GM12891 (cell line): ENCODE results near the gene BICD2.

ENCODE experiments used
- DNase-seq: peaks from one replicate; pipeline ENCODE4 v3.0.0; 2011; ENCODE audit warnings: low spot score; ENCODE audit not compliant: insufficient read length
- FAIRE-seq: peaks from 2 replicates; lab custom pipeline; 2011; peaks lifted over from hg19 to GRCh38; lab: Jason Lieb, UNC
- PAX5 ChIP-seq: IDR thresholded peaks from 2 replicates; pipeline ENCODE4 v1.6.1; 2011; ENCODE audit warnings: low read length, moderate library complexity, mild to moderate bottlenecking; ENCODE audit not compliant: insufficient read depth, severe bottlenecking
- POLR2A ChIP-seq: IDR thresholded peaks from 2 replicates; pipeline ENCODE4 v1.6.1; 2011; ENCODE audit warnings: low read depth, low read length, control low read depth
- POLR2AphosphoS5 ChIP-seq: IDR thresholded peaks from 2 replicates; pipeline ENCODE4 v1.6.1; 2011; ENCODE audit warnings: low read depth, low read length, control low read depth
- POU2F2 ChIP-seq: IDR thresholded peaks from 2 replicates; pipeline ENCODE4 v1.6.1; 2011; ENCODE audit warnings: low read depth, mild to moderate bottlenecking, control low read depth, low read length, moderate library complexity
- SPI1 ChIP-seq: IDR thresholded peaks from 2 replicates; pipeline ENCODE4 v1.6.1; 2011; ENCODE audit warnings: low read depth, low read length, control low read depth
- TAF1 ChIP-seq: IDR thresholded peaks from 2 replicates; pipeline ENCODE4 v1.6.1; 2011; ENCODE audit warnings: low read depth, low read length, control low read depth

BICD2 gene

GRCh38 chr9:92795000-92795399 lies 30.4 kb upstream of the BICD2 start:
- TF ChIP-seq SPI1 (no peak), POU2F2 (no peak), PAX5 (no peak), TAF1 (no peak)
- no peak for FAIRE-seq
- no peak for DNase-seq

GRCh38 chr9:92794426-92794825 lies 29.8 kb upstream of the BICD2 start:
- no peak for FAIRE-seq
- TF ChIP-seq TAF1 (no peak), SPI1 (no peak), POLR2A (no peak), POLR2AphosphoS5 (no peak), PAX5 (no peak)
- DNase-seq, result no peak

DNA sequence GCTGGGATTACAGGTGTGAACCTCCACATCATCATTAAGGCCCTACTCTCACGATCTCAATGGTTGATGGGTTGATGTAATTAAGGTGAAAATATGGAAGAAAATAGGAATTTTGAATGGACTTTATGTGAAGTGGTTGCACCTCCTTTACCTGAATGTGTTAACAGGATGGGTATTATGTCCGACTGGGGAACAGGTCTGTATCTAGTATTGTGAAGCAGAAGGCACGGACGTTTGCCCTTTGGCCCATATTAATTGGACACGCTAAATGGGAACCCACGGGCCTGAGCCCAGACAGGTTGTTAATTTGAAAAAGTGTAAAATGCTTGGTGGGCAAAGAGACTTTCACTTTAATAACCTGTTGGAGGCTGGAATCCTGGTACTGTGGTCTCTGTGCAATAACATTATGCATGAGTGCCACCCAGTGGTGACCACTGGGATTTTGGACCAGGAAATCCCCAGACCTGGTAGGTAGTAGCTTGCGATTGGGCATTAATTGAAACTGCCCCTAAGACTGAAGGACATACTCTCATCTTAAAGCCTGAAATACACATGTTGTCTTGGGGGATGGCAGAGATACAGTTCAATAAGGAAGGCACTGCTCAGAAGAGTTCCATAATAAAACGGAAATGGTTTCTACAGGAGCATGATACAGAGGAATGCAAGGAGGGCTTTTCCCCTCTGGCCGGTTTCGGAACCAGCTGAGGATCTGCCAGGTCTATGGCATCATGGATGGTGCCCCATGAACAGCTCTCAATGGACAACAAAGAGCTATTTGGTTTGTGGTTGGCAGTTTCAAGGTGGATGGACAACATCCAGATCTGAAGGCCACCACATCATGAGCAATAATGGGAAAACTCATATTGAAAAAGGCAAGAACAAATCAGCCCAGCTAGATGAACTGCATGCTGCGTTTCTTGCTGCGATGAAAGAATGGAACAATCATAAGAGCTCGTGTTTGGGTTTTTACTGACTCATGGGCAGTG lies 26.2 kb upstream of the BICD2 start:
- peak; percentile 88 for FAIRE-seq
- TF ChIP-seq POLR2AphosphoS5 (no peak), TAF1 (no peak), POU2F2 (no peak), PAX5 (no peak), SPI1 (no peak), POLR2A (no peak)

GRCh38 chr9:92786298-92786697 lies 21.7 kb upstream of the BICD2 start:
- TF ChIP-seq PAX5 (no peak), POLR2A (no peak), POLR2AphosphoS5 (no peak), SPI1 (no peak), TAF1 (no peak), POU2F2 (no peak)
- FAIRE-seq, result no peak
- DNase-seq, result no peak

More for the DNA sequence above, 26.2 kb upstream of the BICD2 start:
- DNase-seq, result no peak

- DNase-seq (no peak), FAIRE-seq (no peak)
- TF ChIP-seq SPI1 (no peak), POLR2A (no peak), POLR2AphosphoS5 (no peak), TAF1 (no peak)
Observed at GRCh38 chr9:92781899-92782298, 17.3 kb upstream of the BICD2 start.

GRCh38 chr9:92780206-92780605 lies 15.6 kb upstream of the BICD2 start:
- FAIRE-seq, result no peak
- TF ChIP-seq TAF1, result no peak
- no peak for TF ChIP-seq POLR2AphosphoS5
- no peak for TF ChIP-seq PAX5
- no peak for TF ChIP-seq POU2F2
- no peak for TF ChIP-seq SPI1
- no peak for TF ChIP-seq POLR2A
- no peak for DNase-seq

DNA sequence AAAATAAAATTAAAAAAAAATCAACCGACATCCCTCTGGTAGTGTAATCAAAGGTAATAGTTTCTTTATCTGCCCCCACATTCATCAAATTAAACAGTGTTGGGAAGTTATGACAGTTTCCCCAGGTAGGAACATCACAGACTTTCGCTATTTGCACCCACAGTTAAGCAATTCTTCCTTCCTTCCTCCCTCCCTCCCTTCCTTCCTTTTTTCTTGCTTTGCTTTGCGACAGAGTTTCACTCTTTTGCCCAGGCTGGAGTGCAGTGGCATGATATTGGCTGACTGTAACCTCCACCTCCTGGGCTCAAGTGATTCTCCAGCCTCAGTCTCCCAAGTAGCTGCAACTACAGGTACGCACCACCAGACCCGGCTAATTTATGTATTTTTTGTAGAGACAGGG lies 10.8 kb upstream of the BICD2 start:
- FAIRE-seq, result no peak
- no peak for TF ChIP-seq TAF1
- DNase-seq, result no peak

DNA sequence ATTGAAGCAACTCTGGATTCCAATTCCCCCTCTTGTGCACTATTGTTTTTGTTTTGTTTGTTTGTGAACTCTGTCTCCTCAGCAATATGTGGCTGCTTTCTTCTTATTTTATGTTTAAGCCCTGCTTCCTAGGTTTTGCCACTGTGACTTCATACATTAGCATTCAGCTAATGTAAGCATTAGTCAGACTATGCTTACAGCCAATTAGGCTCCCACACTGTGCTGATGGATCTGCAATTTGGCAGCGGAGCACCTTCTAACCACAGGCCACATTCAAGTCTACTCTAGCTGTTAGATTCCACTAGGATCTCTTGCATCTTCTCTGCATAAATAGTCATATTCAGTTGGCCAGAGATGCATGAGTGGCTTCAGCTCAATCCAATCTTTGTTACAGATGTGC lies 9.6 kb upstream of the BICD2 start:
- DNase-seq (no peak), FAIRE-seq (no peak)
- TF ChIP-seq SPI1 (no peak), PAX5 (no peak), POLR2AphosphoS5 (no peak), TAF1 (no peak), POLR2A (no peak), POU2F2 (no peak)

DNA sequence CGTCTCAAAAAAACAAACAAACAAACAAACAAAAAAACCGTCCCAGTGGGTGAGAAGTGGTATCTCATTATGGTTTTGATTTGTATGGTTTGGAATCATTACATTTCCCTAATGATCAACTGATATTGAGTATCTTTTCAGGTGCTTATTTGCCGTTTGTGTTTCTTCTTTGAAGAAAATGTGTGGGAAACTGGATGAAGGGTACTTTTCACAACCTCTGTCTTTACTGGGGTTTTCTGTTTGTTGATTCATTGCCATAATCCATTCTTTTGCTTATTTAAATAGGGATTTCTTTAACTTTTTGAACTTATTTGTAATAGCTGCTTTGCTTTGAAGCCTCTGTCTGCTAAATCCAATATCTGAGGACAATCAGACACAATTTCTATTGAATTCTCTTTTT lies 9.2 kb upstream of the BICD2 start:
- no peak for TF ChIP-seq TAF1
- TF ChIP-seq POLR2A, result no peak
- no peak for TF ChIP-seq POU2F2
- TF ChIP-seq SPI1, result no peak
- no peak for TF ChIP-seq POLR2AphosphoS5
- no peak for TF ChIP-seq PAX5
- FAIRE-seq, result no peak
- DNase-seq, result no peak

- FAIRE-seq, result no peak
- no peak for TF ChIP-seq SPI1
- TF ChIP-seq POU2F2, result no peak
- no peak for TF ChIP-seq PAX5
- no peak for TF ChIP-seq TAF1
- TF ChIP-seq POLR2A, result no peak
- no peak for TF ChIP-seq POLR2AphosphoS5
- no peak for DNase-seq
Observed at GRCh38 chr9:92771309-92771708, 6.7 kb upstream of the BICD2 start.
